ENCODE data around the gene KRT78. TPM values are rescaled to one million over a fixed set of nuclear protein-coding genes. Genes with fewer than 3 reads are reported as not detected.
"Not testable (repeated sequence)": the region's sequence is repeated elsewhere in the genome, so short reads cannot be mapped to it uniquely, and the experiment has no call there.

The KRT78 gene
- polyA plus RNA-seq, 4 donors: not detected

GRCh38 chr12:52798671-52799504, 49.9 kb downstream of the KRT78 start:
- no peak for DNase-seq (ENCODE audit: low read depth in 4 of 4, low spot score in 2 of 4)

- DNase-seq (ENCODE audit: low read depth in 4 of 4, low spot score in 2 of 4): no peak
These were observed 50.7 kb downstream of the KRT78 start for GRCh38 chr12:52798003-52798670.

GRCh38 chr12:52797529-52797894, 51.3 kb downstream of the KRT78 start:
- no peak for DNase-seq (ENCODE audit: low read depth in 4 of 4, low spot score in 2 of 4)

GRCh38 chr12:52796839-52797528, 51.8 kb downstream of the KRT78 start:
- DNase-seq (ENCODE audit: low read depth in 4 of 4, low spot score in 2 of 4): no peak

DNA sequence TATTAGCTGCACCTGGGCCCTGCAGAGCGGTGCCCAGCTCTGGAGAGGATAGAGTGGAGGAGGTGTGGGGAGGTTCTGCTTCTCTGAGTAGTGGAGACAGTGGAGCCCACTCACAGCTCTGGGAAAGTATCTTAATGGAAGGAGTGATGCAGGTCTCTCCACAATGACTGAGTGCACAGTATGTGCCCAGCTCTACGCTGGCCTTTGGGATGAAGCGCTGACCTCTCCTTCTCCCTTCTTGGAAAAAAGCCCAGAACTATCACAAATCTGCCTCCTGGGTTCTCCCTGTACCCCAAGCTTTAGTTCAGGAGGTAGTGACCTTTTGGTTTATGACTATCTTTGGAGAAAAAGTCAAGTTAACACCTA, 52.4 kb downstream of the KRT78 start:
- no peak for DNase-seq (ENCODE audit: low read depth in 4 of 4, low spot score in 2 of 4)

DNA sequence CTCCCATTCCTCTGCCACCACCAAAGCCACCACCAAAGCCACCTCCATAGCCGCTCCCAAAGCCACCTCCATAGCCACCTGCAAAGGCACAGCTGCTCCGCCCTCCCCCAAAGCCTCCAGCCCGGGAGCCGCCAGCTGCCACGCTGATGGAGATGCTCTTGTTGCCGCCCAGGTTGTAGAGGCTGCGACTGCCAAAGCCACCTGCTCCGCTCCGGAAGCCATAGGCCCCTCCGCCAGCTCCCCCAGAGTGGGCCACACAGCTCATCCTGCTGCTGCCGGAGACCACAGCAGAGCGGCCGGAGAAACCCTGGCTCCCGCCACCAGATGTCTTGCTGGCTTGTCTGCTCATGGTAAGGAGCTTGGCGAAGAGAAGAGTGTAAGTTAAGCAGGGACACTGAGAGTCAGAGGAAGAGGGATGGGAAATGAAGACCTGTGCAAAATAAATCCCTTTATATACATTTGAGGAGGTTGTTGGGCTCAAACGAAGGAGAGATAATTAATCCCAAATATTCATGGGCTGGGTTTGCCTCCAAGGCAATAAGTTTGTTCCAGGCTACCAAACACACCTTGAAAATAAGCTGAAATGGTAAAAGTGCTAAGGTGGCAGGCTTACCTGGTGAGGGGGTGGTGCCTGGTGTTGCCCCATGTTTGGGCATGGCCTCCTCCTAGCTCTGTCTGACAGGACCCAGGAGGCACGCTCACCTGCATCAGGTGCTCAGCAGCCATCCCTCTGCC, 52.9 kb downstream of the KRT78 start, which contains the start of gene KRT3:
KRT3 (minus strand) TSS at position 424 of the 735 bp plus-strand sequence; CDS start at position 349, 75 bp downstream.
- DNase-seq (ENCODE audit: low read depth in 4 of 4, low spot score in 2 of 4): no peak

DNA sequence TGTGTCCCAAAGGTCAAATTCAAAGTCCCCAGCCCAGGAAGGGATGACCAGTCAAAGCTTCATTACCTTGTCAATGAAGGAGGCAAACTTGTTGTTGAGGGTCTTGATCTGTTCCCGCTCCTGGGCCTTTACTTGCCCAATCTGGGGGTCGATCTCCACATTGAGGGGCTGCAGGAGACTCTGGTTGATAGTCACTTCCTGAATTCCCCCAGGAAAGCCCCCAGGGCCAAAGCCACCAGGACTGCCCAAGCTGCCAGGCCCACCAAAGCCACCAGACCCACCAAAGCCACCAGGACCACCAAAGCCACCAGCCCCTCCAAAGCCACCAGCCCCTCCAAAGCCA, 53.5 kb downstream of the KRT78 start:
- DNase-seq (ENCODE audit: low read depth in 4 of 4, low spot score in 2 of 4): not testable (repeated sequence)

DNA sequence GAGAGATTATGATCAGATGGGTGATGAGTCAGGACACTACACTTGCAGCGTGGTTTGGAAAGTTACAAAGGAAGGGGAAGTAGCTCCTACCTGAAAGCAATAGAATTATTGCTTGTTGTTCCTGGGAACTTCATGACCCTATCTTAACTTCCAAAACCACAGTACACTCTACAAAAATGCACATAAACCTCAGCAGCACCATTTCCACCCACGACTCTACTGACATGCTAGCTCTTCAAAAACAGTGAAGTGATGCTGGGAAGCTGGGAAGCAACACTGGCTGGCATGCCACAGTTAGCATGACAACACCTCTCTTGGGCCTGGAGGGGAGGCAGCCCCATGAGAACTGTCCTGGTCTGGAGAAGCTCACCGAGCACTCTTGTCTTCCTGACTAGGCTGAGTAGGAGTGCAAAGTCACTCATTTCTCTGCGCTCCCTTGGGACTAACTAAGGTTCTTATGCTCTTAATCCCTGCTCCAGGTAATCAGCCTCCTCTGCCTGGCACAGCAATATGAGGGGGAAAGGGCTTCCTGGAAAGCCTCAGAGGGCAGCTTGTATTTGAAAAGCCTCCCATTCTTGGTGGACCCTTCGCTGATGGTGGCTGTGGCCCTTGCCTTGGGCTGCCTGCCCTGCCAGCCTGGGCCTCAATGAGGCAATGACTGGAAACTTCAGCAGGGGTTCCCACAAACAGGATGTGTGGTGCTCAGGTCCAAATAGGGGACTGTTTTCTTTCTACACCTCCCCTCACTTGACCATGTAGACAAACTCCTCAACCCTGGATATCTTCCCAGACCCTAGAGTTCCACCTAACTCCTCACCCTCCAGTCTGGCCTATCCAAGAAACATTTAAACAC, 54.1 kb downstream of the KRT78 start:
- no peak for DNase-seq (ENCODE audit: low read depth in 4 of 4, low spot score in 2 of 4)

- no peak for DNase-seq (ENCODE audit: low read depth in 4 of 4, low spot score in 2 of 4)
These were observed 56.4 kb downstream of the KRT78 start for GRCh38 chr12:52792185-52793029.

DNA sequence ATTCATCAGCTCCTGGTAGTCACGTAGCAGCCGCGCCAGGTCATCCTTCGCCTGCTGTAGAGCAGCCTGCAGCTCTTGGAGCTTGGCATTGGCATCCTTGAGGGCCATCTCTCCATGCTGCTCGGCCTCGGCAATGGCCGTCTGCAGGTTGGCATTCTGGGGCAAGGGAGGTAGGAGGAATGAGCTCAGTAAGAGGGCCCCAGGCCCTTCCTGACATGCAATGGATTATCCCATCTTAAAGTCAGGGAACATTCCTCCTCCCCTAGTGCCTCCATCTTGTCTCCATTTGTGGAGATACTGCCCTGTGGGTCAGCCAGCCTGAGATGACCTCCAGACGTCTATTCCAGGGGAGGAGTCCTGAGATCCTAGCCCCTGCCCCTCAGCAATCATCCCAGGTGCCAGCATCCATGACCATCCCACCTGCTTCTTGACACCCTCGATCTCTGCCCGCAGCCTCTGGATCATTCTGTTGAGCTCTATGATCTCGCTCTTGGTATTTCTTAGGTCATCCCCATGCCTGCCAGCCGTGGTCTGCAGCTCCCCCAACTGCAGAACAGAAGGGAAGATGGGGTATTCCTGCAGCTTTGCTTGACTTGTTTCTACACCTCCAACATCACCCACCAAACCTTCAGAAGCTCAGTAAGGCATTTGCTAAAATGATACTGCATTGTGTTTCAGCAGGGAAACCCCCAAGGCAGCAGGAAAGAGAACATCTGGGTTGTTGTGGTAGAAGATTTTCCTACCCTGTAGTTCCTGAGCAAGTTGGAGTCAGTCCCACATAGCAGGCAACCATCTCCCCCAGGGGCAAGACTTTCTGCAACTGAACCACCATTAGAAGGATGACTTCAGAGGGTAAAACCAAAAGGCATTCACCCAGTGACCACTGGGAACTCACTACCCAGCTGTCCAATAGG, 57.3 kb downstream of the KRT78 start:
- no peak for DNase-seq (ENCODE audit: low read depth in 4 of 4, low spot score in 2 of 4)

GRCh38 chr12:52790427-52791270, 58.1 kb downstream of the KRT78 start:
- DNase-seq (ENCODE audit: low read depth in 4 of 4, low spot score in 2 of 4): no peak

DNA sequence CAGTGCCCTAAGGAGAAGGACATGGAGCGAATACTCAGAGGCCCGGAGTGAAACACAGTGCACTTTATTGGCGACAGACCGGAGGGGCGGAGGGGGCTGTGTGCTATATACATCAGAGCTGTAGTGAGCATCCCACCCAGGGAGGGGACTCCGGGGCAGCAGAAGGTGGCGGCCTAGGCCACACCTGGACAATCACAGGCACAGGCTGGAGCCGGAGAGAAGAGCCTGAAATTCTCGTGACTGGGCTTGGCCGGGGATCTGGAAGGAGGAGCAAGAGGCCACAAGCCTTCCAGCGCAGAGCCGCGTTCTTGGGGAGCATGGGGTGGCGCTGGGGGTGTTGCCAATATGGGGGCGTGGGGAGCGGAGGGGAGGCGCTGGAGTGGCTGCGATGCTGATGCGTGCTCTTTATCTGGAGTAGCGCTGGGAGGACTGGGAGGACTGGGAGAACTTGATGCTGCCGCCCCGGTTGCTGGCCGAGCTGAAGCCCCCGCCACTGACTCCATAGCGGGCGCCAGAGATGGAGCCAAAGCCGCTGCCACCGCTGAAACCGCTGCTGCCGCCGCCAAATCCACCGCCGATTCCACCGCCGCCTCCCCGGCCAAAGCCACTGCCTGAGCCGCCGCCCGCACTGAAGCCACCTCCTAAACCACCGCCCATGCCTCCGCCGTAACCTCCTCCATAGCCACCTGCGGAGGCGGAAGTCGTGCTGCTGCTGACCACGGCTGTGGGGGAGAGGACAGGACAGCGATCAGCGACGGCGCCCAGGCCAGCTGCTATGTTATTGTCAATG, 59.0 kb downstream of the KRT78 start:
- DNase-seq (ENCODE audit: low read depth in 4 of 4, low spot score in 2 of 4): peak in 2 of 4 donors; percentile 1 to 13

DNA sequence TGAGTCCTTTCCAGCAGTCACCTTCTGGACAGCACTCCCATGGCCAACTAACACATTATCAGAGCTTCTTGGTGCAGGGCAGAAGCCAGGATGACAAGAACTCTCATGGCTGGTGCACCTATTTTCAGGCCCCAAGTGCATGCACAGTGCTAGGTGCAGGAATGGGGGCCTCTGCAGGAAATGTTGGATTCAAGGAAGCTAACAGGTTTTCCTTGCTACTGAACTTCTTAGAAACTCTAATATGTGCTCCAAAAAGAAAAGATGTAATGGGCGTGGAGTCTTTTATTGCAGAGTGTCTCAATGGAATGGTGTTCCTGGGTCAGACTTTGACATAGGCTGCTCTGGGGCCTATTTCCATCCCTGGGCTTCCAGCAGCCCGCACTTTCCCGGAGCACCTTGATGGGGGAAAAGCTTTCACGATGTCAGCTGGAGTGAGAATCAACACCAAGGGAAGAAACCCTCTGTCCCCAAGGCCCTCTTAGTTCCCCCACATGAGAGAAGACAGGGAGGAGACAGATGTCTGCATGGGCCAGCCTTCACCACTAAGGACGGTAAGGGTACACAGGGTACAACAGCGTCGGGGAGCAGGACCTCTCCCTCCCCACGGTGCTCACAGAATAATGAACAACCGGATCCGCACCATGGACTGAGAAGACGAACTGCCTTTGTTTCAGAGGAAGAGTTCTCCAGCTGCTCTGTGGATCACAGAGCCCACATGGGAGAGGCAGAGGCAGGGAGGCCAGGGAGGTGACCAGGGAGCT, 59.7 kb downstream of the KRT78 start:
- no peak for DNase-seq (ENCODE audit: low read depth in 4 of 4, low spot score in 2 of 4)

- no peak for DNase-seq (ENCODE audit: low read depth in 4 of 4, low spot score in 2 of 4)
These were observed 60.5 kb downstream of the KRT78 start for GRCh38 chr12:52788192-52788875.

Data from left renal cortex interstitium (tissue), 4 donors.